ENCODE measurements around the gene SETBP1.

- TF ChIP-seq CTCF (IDR thresholded peaks at IDR 0.05 in 2 of 3, conservative IDR thresholded peaks at IDR 0.05 in 1 of 3; ENCODE audit: borderline replicate concordance in 1 of 3, insufficient read depth in 1 of 3, low read depth in 2 of 3, low read length in 2 of 3) (no peak), REST (IDR thresholded peaks at IDR 0.05; ENCODE audit: low read depth) (no peak), EGR1 (IDR thresholded peaks at IDR 0.05; ENCODE audit: low read depth) (no peak), MAX (IDR thresholded peaks at IDR 0.05) (no peak), POLR2AphosphoS5 (IDR thresholded peaks at IDR 0.05; ENCODE audit: low read depth, low read length) (no peak), YY1 (IDR thresholded peaks at IDR 0.05; ENCODE audit: extremely low read depth, insufficient replicate concordance, low read depth, low read length) (no peak), EZH2 (IDR thresholded peaks at IDR 0.05) (no peak), ZFX (IDR thresholded peaks at IDR 0.05) (no peak), RAD21 (IDR thresholded peaks at IDR 0.05; ENCODE audit: low read depth) (no peak)
Measured at GRCh38 chr18:44807766-44808165, 127.1 kb downstream of the SETBP1 start.
